ACC112 (cell line): ENCODE measurements around the gene CCDC17.

Source experiments
- H2AFZ ChIP-seq: fragments of 200-600 bp; sonication (generic); one replicate; pipeline ENCODE4 v1.6.0; 2017; ENCODE audit warnings: antibody characterized with exemption, low read length; ENCODE audit not compliant: unreplicated experiment
- H3K27ac ChIP-seq: fragments of 200-600 bp; sonication (generic); 2 replicates; pipeline ENCODE4 v1.5.1; 2014; ENCODE audit warnings: low read depth, mild to moderate bottlenecking, antibody characterized with exemption, low read length, moderate library complexity
- H3K27me3 ChIP-seq: fragments of 200-600 bp; sonication (generic); 2 replicates; pipeline ENCODE4 v1.6.1; 2014; ENCODE audit warnings: mild to moderate bottlenecking, antibody characterized with exemption, low read length, moderate library complexity, mixed read lengths; ENCODE audit not compliant: insufficient read depth
- H3K36me3 ChIP-seq: fragments of 200-600 bp; sonication (generic); 2 replicates; pipeline ENCODE4 v1.6.1; 2016; ENCODE audit warnings: mild to moderate bottlenecking, antibody characterized with exemption, low read length, moderate library complexity, mixed read lengths; ENCODE audit not compliant: insufficient read depth
- H3K4me1 ChIP-seq: fragments of 200-600 bp; sonication (generic); one replicate; pipeline ENCODE4 v1.6.1; 2016; ENCODE audit warnings: low read length, mixed read lengths; ENCODE audit not compliant: insufficient read depth, unreplicated experiment, control insufficient read depth
- H3K4me3 ChIP-seq: fragments of 200-600 bp; sonication (generic); 2 replicates; pipeline ENCODE4 v1.5.1; 2014; ENCODE audit warnings: mild to moderate bottlenecking, low read depth, low read length
- H3K79me2 ChIP-seq: fragments of 200-600 bp; sonication (generic); one replicate; pipeline ENCODE4 v1.6.0; 2016; ENCODE audit warnings: low read length; ENCODE audit not compliant: control insufficient read depth, unreplicated experiment, insufficient read depth

Gene CCDC17

GRCh38 chr1:45621895-45622523 lies 1.8 kb downstream of the CCDC17 start:
- Histone ChIP-seq H3K27ac (no peak overlapping the region), H2AFZ (no peak overlapping the region), H3K36me3 (peaks cover 7% of the 10 kb centered on the region; the same call in 1 of the 2 replicates), H3K4me1 (no peaks in the 10 kb centered on the region), H3K79me2 (no peaks in the 10 kb centered on the region), H3K27me3 (no peaks in the 10 kb centered on the region), H3K4me3 (no peak overlapping the region)

DNA sequence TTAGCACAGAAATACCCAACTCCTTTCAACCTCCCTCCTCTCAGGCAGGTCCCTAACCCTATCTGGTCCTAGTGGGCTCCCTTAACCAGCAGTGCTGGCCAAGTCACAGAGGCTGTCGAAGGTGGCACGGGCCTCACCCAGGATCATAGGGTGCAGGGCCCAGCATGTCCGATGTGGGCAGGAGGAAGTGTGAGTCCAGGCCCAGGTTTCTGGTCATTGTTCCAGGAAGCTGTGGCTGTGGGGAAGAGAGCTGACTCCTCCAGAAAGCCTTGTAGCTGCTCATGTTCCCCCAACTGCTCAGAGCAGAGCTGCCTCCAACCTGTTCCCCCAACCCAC lies 2.4 kb downstream of the CCDC17 start:
- no peaks in the 10 kb centered on the region for H3K4me1 ChIP-seq
- H3K36me3 ChIP-seq, result peaks cover 9% of the 10 kb centered on the region; the same call in 1 of the 2 replicates
- H3K4me3 ChIP-seq, result no peak overlapping the region
- no peak overlapping the region for H3K27ac ChIP-seq
- no peak overlapping the region for H2AFZ ChIP-seq
- no peaks in the 10 kb centered on the region for H3K79me2 ChIP-seq
- H3K27me3 ChIP-seq, result no peaks in the 10 kb centered on the region

DNA sequence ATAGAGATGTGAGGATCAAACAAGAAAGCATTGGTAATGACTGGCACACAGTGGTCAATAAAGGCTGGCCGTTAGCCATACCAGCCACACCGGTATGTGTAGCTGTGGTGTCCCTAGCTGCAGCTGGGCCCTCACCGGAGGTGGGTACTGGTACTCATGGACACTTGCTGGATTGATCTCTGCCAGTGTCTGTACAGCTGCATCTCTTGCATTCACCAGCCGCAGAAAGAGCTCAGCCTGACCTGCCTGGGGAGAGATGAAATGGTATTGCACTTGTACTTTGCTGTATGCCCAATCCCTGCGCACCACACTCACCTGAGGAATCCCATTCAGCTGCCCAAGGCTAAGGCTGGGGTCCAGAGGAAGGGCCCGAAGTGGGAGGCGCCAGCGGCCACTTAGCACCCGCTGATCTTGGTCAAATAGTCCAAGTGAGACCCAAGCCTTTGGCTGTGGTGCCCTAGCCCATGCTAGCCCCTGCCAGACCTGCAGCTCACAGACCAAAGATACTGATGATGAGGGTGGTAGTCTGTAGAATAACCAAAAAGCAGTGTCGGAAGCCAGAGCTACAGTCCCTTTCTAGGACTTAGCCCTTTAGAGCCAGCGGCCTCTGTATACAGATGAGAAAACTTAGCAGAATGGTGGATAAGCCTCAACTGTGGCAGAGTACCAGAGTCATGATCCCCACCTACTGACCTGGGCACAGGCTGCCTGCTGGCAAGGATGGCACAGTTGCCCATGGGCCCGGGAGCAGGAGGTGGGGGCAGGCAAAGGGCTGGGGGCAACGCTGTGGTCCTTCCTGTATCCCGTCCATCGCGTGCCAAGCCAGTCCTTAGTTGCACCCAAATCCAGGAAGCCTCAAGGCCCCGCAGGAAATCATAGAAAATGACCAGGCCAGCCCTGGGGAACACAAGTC lies 3.0 kb downstream of the CCDC17 start:
- no peaks in the 10 kb centered on the region for H3K27me3 ChIP-seq
- peaks cover 14% of the 10 kb centered on the region; the same call in 1 of the 2 replicates for H3K36me3 ChIP-seq

GRCh38 chr1:45619149-45619921 lies 4.5 kb downstream of the CCDC17 start:
- H3K79me2 ChIP-seq, result no peaks in the 10 kb centered on the region
- no peak overlapping the region for H3K4me3 ChIP-seq
- no peak overlapping the region for H3K27ac ChIP-seq
- H3K4me1 ChIP-seq, result no peaks in the 10 kb centered on the region
- no peak overlapping the region for H2AFZ ChIP-seq
- peaks cover 21% of the 10 kb centered on the region for H3K36me3 ChIP-seq
- no peaks in the 10 kb centered on the region for H3K27me3 ChIP-seq

More for the DNA sequence above, 3.0 kb downstream of the CCDC17 start:
- Histone ChIP-seq H3K4me3 (no peak overlapping the region), H3K27ac (no peak overlapping the region), H3K4me1 (no peaks in the 10 kb centered on the region), H2AFZ (no peak overlapping the region), H3K79me2 (no peaks in the 10 kb centered on the region)

- Histone ChIP-seq H2AFZ (no peak overlapping the region), H3K36me3 (peaks cover 23% of the 10 kb centered on the region), H3K4me3 (no peak overlapping the region), H3K4me1 (no peaks in the 10 kb centered on the region), H3K79me2 (no peaks in the 10 kb centered on the region), H3K27me3 (no peaks in the 10 kb centered on the region), H3K27ac (peak overlapping the region; percentile 14; the same call in 1 of the 2 replicates)
Observed at GRCh38 chr1:45617618-45618017, 6.2 kb downstream of the CCDC17 start.

DNA sequence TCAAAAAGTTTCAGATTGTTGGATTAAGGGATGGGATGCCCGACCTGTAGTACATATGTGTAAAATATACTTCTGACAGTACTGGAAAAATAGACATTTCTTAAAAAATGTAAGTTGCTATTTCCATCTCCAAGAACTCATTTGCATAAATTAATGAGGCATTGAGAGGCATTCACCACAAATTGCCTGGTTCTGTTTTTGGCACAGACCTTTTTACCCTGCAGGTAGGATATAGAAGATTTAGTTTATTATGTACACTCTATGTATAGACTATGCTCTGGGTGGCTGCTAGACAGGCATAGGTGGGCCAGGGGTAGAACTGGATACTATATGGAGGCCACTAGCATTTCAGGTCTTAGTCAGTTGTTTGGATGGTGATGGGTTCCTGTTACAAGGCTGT lies 8.0 kb downstream of the CCDC17 start:
- no peak overlapping the region for H3K27ac ChIP-seq
- no peaks in the 10 kb centered on the region for H3K27me3 ChIP-seq
- no peak overlapping the region for H3K4me3 ChIP-seq
- H3K36me3 ChIP-seq, result peaks cover 24% of the 10 kb centered on the region
- no peak overlapping the region for H2AFZ ChIP-seq
- no peaks in the 10 kb centered on the region for H3K79me2 ChIP-seq
- H3K4me1 ChIP-seq, result no peaks in the 10 kb centered on the region

DNA sequence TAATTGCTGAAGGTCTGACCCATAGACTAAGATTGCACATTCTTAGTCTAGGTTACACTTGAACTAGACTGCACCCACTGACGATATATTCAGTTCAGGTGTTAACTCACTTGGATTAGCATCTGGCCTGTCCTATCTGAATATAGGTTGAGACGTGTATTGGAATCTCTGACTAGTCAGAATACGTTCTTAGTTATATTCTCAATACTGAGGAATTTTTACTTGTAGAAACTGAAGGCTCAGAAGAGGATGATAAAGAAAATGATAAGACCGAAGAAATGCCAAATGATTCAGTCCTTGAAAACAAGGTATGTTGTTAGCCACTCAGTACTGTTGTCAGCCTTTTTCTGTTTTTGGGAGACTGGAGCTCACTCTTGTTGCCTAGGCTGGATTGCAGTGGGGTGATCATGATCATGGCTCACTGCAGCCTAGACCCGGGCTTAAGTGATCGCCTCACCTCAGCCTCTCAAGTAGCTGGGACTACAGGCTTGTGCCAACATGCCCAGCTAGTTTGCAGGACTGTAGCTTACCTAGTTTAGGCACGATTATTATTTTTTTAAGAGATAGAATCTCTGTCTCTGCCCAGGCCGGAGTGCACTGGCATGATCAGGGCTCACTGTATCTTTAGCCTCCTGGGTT lies 10.8 kb downstream of the CCDC17 start:
- no peaks in the 10 kb centered on the region for H3K79me2 ChIP-seq
- no peak overlapping the region for H3K27ac ChIP-seq

DNA sequence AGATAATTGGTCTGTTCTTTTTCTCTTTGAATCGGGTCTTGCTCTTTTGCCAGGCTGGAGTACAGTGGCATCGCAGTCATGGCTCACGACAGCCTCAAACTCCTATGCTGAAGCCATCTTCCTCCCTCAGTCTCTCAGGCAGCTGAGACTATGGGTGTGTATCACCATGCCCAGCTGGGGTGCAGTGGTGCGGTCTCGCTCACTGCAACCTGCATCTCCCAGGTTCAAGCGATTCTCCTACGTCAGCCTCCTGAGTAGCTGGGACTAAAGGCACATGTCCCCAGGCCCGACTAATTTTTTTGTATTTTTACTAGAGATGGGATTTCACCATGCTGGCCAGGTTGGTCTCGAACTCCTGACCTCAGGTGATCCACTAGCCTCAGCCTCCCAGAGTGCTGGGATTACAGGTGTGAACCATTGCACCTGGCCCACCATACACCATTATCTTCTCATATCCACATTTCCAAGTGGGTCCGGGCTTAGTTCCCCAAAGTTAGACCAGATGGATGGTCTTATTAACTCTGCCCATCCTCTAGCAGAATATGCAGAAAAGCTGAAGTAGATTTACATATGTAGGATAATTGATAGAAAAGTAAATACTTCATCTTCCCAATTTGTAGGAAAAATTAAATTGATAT lies 13.1 kb downstream of the CCDC17 start:
- peaks cover 36% of the 10 kb centered on the region for H3K36me3 ChIP-seq
- H2AFZ ChIP-seq, result no peak overlapping the region
- H3K4me1 ChIP-seq, result no peaks in the 10 kb centered on the region
- no peaks in the 10 kb centered on the region for H3K79me2 ChIP-seq
- no peak overlapping the region for H3K4me3 ChIP-seq
- no peaks in the 10 kb centered on the region for H3K27me3 ChIP-seq
- H3K27ac ChIP-seq, result no peak overlapping the region

More for the DNA sequence above, 10.8 kb downstream of the CCDC17 start:
- Histone ChIP-seq H2AFZ (no peak overlapping the region), H3K4me3 (no peak overlapping the region), H3K36me3 (peaks cover 37% of the 10 kb centered on the region), H3K27me3 (no peaks in the 10 kb centered on the region), H3K4me1 (no peaks in the 10 kb centered on the region)

- Histone ChIP-seq H3K4me1 (no peaks in the 10 kb centered on the region), H2AFZ (no peak overlapping the region), H3K27ac (no peak overlapping the region), H3K27me3 (no peaks in the 10 kb centered on the region), H3K79me2 (peaks cover 3% of the 10 kb centered on the region), H3K36me3 (peaks cover 36% of the 10 kb centered on the region), H3K4me3 (no peak overlapping the region)
Observed at GRCh38 chr1:45608175-45609156, 15.4 kb downstream of the CCDC17 start.
